ENCODE data around the gene MAP2K5.

MAP2K5 gene

GRCh38 chr15:67560320-67560719 lies 17.8 kb downstream of the MAP2K5 start:
- no peak for DNase-seq

GRCh38 chr15:67563092-67563491 lies 20.6 kb downstream of the MAP2K5 start:
- DNase-seq: no peak

GRCh38 chr15:67564021-67564967 lies 21.8 kb downstream of the MAP2K5 start:
- DNase-seq: no peak

GRCh38 chr15:67564968-67565345 lies 22.5 kb downstream of the MAP2K5 start:
- DNase-seq: no peak

GRCh38 chr15:67569668-67570067 lies 27.2 kb downstream of the MAP2K5 start:
- no peak for DNase-seq

GRCh38 chr15:67570875-67571647 lies 28.6 kb downstream of the MAP2K5 start:
- no peak for DNase-seq

- DNase-seq: no peak
Measured at GRCh38 chr15:67571648-67572415, 29.3 kb downstream of the MAP2K5 start.

GRCh38 chr15:67573194-67573593 lies 30.7 kb downstream of the MAP2K5 start:
- no peak for DNase-seq

- no peak for DNase-seq
Measured at GRCh38 chr15:67575039-67575502, 32.6 kb downstream of the MAP2K5 start.

- DNase-seq: no peak
Measured at GRCh38 chr15:67578020-67578600, 35.6 kb downstream of the MAP2K5 start.

GRCh38 chr15:67579164-67579563 lies 36.7 kb downstream of the MAP2K5 start:
- DNase-seq: no peak

GRCh38 chr15:67579967-67580366 lies 37.5 kb downstream of the MAP2K5 start:
- no peak for DNase-seq

- no peak for DNase-seq
Measured at GRCh38 chr15:67584157-67584556, 41.7 kb downstream of the MAP2K5 start.

- DNase-seq: no peak
Measured at GRCh38 chr15:67585681-67586080, 43.2 kb downstream of the MAP2K5 start.

- no peak for DNase-seq
Measured at GRCh38 chr15:67587331-67587730, 44.8 kb downstream of the MAP2K5 start.

- DNase-seq: no peak
Measured at GRCh38 chr15:67587754-67588153, 45.3 kb downstream of the MAP2K5 start.

GRCh38 chr15:67590191-67590590 lies 47.7 kb downstream of the MAP2K5 start:
- DNase-seq: no peak

GRCh38 chr15:67592245-67592644 lies 49.7 kb downstream of the MAP2K5 start:
- DNase-seq: no peak

GRCh38 chr15:67593562-67593961 lies 51.1 kb downstream of the MAP2K5 start:
- no peak for DNase-seq

GRCh38 chr15:67594770-67595169 lies 52.3 kb downstream of the MAP2K5 start:
- no peak for DNase-seq

- no peak for DNase-seq
Measured at GRCh38 chr15:67595572-67595971, 53.1 kb downstream of the MAP2K5 start.

GRCh38 chr15:67601073-67601472 lies 58.6 kb downstream of the MAP2K5 start:
- DNase-seq: no peak

- no peak for DNase-seq
Measured at GRCh38 chr15:67603063-67603462, 60.6 kb downstream of the MAP2K5 start.

All from activated T-cell treated with anti-CD3 and anti-CD28 coated beads for 4 hours (primary cell).